ENCODE data around the gene RRP9. TPM values are rescaled to one million over a fixed set of nuclear protein-coding genes. Genes with fewer than 3 reads are reported as not detected.

The RRP9 gene
- total and polyA plus RNA-seq, 2 donors (not counting 1 experiment from before 2014, with no cell fraction given), result 16.7 to 21.9 TPM

DNA sequence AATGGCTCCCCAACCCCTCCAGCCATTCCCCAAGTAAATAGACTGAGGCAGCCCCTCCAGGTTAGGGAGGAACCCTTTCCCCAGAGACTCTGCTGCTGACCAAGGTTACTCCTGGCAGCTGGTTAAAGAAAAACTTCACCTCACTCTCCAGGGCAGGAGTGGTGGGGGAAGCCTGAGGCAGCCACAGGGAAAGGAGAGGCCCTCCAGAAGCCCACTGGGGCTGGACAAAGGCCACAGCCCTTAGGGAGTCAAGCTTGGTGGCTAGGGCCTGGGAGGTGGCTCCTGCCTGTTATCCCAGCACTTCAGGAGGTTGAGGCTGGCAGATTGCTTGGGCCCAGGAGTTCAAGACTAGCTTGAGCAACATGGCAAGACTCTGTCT lies 42.6 kb upstream of the RRP9 start:
- Histone ChIP-seq H3K27ac (ENCODE audit: low read length in 2 of 2) (peak overlapping the region in 1 of 2 donors; percentile 76), H3K79me2 (ENCODE audit: control insufficient read depth, insufficient read depth, low read length) (peaks cover 14% of the 10 kb centered on the region), H3K4me3 (ENCODE audit: control extremely low read depth in 1 of 5, extremely low read depth in 1 of 5, insufficient read depth in 1 of 5, low read depth in 2 of 5, low read length in 4 of 5) (no peak overlapping the region), H3K9ac (ENCODE audit: low read length) (no peak overlapping the region), H2AFZ (ENCODE audit: insufficient read depth, low read depth, low read length, poor library complexity, severe bottlenecking) (peak overlapping the region; percentile 90), H3K36me3 (replicated peaks in 1 of 2; ENCODE audit: control extremely low read depth in 1 of 2, control insufficient read depth in 1 of 2, extremely low read depth in 1 of 2, insufficient read depth in 2 of 2, low read length in 1 of 2) (peaks cover 0 to 5% of the 10 kb centered on the region in 2 experiments), H3K4me2 (replicated peaks; ENCODE audit: low read depth, low read length, poor library complexity, severe bottlenecking) (no peak overlapping the region), H4K20me1 (ENCODE audit: control insufficient read depth, insufficient read depth, low read length, poor library complexity, severe bottlenecking) (no peaks in the 10 kb centered on the region), H3K4me1 (ENCODE audit: control insufficient read depth in 2 of 2, insufficient read depth in 2 of 2, low read length in 2 of 2) (peaks cover 10 to 19% of the 10 kb centered on the region in 2 donors), H3K9me3 (ENCODE audit: control extremely low read depth in 1 of 3, control insufficient read depth in 2 of 3, insufficient read depth in 1 of 3, low read length in 2 of 3) (no peaks in the 10 kb centered on the region), H3K27me3 (replicated peaks in 1 of 4; ENCODE audit: control extremely low read depth in 1 of 4, control insufficient read depth in 3 of 4, insufficient read depth in 4 of 4, low read length in 3 of 4) (no peaks in the 10 kb centered on the region)
- Mint-ChIP-seq H3K27me3 (no peaks in the 10 kb centered on the region), H3K4me1 (peaks cover 17% of the 10 kb centered on the region), H3K4me3 (peak overlapping the region; percentile 65), H3K27ac (peak overlapping the region; percentile 93), H3K9me3 (ENCODE audit: insufficient read depth) (no peaks in the 10 kb centered on the region)
- ChIA-PET CTCF (interaction anchor here (0.7 to 4.0 kb wide), 5 partner anchors 11 to 542 kb away, joined by 3 to 29 read pairs (median 6); partner anchors contain the start of genes ABHD14B and RPL29), POLR2A (interaction anchor here (2.5 to 4.0 kb wide), 2 partner anchors 10 to 11 kb away, joined by 22 to 25 read pairs; partner anchors contain the start of genes ABHD14A, ABHD14B and RPL29)
- intact Hi-C loops (cut with micrococcal nuclease), result no loop called here
- no peak for DNase-seq
- no peak for TF ChIP-seq EZH2 (IDR thresholded peaks at IDR 0.05; ENCODE audit: borderline replicate concordance, insufficient read depth, low read depth, low read length, poor library complexity, severe bottlenecking)
- TF ChIP-seq, protein P1, sequence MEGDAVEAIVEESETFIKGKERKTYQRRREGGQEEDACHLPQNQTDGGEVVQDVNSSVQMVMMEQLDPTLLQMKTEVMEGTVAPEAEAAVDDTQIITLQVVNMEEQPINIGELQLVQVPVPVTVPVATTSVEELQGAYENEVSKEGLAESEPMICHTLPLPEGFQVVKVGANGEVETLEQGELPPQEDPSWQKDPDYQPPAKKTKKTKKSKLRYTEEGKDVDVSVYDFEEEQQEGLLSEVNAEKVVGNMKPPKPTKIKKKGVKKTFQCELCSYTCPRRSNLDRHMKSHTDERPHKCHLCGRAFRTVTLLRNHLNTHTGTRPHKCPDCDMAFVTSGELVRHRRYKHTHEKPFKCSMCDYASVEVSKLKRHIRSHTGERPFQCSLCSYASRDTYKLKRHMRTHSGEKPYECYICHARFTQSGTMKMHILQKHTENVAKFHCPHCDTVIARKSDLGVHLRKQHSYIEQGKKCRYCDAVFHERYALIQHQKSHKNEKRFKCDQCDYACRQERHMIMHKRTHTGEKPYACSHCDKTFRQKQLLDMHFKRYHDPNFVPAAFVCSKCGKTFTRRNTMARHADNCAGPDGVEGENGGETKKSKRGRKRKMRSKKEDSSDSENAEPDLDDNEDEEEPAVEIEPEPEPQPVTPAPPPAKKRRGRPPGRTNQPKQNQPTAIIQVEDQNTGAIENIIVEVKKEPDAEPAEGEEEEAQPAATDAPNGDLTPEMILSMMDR (IDR thresholded peaks at IDR 0.05), result no peak
- no peak for ATAC-seq (ENCODE audit: low read depth)

DNA sequence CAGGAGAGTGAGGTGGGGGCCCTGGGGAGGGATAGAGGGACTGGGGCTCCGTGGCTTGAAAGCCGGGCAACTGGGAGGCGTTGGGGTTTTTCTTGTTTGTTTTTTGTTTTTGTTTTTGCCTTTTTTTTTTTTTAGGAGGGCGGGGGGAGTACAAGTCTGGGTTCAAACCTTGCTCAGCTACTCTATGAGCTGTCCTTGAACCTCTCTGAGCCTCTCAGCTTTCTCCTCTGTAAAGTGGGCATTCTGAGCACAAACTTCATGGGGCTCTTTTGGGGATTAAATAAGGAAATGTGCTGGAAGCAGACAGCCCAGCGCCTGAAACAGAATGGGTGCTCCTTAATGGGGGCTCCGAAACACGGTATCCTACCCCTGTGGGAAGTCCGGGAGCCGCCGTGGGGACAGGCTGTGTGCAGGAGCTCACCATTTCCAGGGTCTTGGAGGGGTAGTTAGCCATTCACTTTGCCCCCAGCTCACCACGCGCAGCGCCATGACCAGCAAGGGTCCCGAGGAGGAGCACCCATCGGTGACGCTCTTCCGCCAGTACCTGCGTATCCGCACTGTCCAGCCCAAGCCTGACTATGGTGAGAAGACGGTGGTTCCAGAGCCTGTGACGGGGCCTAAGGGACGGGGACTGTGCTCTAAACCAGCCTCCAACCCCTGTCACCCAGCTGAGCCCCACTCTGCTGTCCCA lies 42.0 kb upstream of the RRP9 start:
- Mint-ChIP-seq H3K4me3 (peak overlapping the region; percentile 92), H3K27ac (peak overlapping the region; percentile 93), H3K4me1 (peaks cover 17% of the 10 kb centered on the region), H3K27me3 (no peaks in the 10 kb centered on the region), H3K9me3 (ENCODE audit: insufficient read depth) (no peaks in the 10 kb centered on the region)
- DNase-seq (no peak), ATAC-seq (ENCODE audit: low read depth) (no peak)
- peak overlapping the region; percentile 77 for H3K9ac ChIP-seq (ENCODE audit: low read length)
- intact Hi-C loops (cut with micrococcal nuclease), result loop anchor here (1.0 kb wide), 3 partner anchors 9 to 74 kb away; partner anchors contain the start of genes ABHD14B and RPL29
- no peaks in the 10 kb centered on the region for H3K27me3 ChIP-seq (replicated peaks in 1 of 4; ENCODE audit: control extremely low read depth in 1 of 4, control insufficient read depth in 3 of 4, insufficient read depth in 4 of 4, low read length in 3 of 4)
- peak overlapping the region; percentile 90 for H2AFZ ChIP-seq (ENCODE audit: insufficient read depth, low read depth, low read length, poor library complexity, severe bottlenecking)
- peak overlapping the region; percentile 65 to 76 for H3K27ac ChIP-seq (ENCODE audit: low read length in 2 of 2)
- peaks cover 17% of the 10 kb centered on the region for H3K79me2 ChIP-seq (ENCODE audit: control insufficient read depth, insufficient read depth, low read length)
- H3K4me2 ChIP-seq (replicated peaks; ENCODE audit: low read depth, low read length, poor library complexity, severe bottlenecking), result peak overlapping the region; percentile 88
- H3K4me3 ChIP-seq (ENCODE audit: control extremely low read depth in 1 of 5, extremely low read depth in 1 of 5, insufficient read depth in 1 of 5, low read depth in 2 of 5, low read length in 4 of 5), result peak overlapping the region in 4 of 5 experiments; percentile 58 to 68 (median 60)
- H3K36me3 ChIP-seq (replicated peaks in 1 of 2; ENCODE audit: control extremely low read depth in 1 of 2, control insufficient read depth in 1 of 2, extremely low read depth in 1 of 2, insufficient read depth in 2 of 2, low read length in 1 of 2), result peaks cover 0 to 5% of the 10 kb centered on the region in 2 experiments
- POLR2A ChIA-PET, result interaction anchor here (1.8 to 4.0 kb wide), 3 partner anchors 8 to 11 kb away, joined by 8 to 25 read pairs (median 22); partner anchors contain the start of genes ABHD14A, ABHD14B and RPL29
- CTCF ChIA-PET, result interaction anchor here (0.7 to 4.0 kb wide), 10 partner anchors 8 to 543 kb away, joined by 3 to 29 read pairs (median 4); partner anchors contain the start of genes ABHD14A, ABHD14B, RPL29 and RRP9
- no peaks in the 10 kb centered on the region for H4K20me1 ChIP-seq (ENCODE audit: control insufficient read depth, insufficient read depth, low read length, poor library complexity, severe bottlenecking)
- 82% methylated on average over 21 of the region's 22 CpGs for WGBS (ENCODE audit: insufficient coverage)
- H3K9me3 ChIP-seq (ENCODE audit: control extremely low read depth in 1 of 3, control insufficient read depth in 2 of 3, insufficient read depth in 1 of 3, low read length in 2 of 3), result no peaks in the 10 kb centered on the region
- peaks cover 10 to 19% of the 10 kb centered on the region in 2 donors for H3K4me1 ChIP-seq (ENCODE audit: control insufficient read depth in 2 of 2, insufficient read depth in 2 of 2, low read length in 2 of 2)
- TF ChIP-seq, protein P1 (IDR thresholded peaks at IDR 0.05), result no peak
- no peak for TF ChIP-seq EZH2 (IDR thresholded peaks at IDR 0.05; ENCODE audit: borderline replicate concordance, insufficient read depth, low read depth, low read length, poor library complexity, severe bottlenecking)

Data from B cell (primary cell).